Ishikawa (cell line): ENCODE results near the gene BAZ2B.
A peak's percentile ranks its signal among the peaks of the same experiment; 100 is the strongest.

Source experiments
- CEBPB ChIP-seq: IDR thresholded peaks from 2 replicates; pipeline ENCODE4 v1.6.1; 2012
- EGR1 ChIP-seq: IDR thresholded peaks from 2 replicates; pipeline ENCODE4 v1.6.1; 2012
- EP300 ChIP-seq: IDR thresholded peaks from 2 replicates; pipeline ENCODE4 v1.6.1; 2012; ENCODE audit warnings: borderline replicate concordance
- FOXM1 ChIP-seq: IDR thresholded peaks from 2 replicates; pipeline ENCODE4 v1.6.1; 2012; ENCODE audit warnings: low read depth, borderline replicate concordance
- MAX ChIP-seq: IDR thresholded peaks from 2 replicates; pipeline ENCODE4 v1.6.1; 2012
- NFIC ChIP-seq: IDR thresholded peaks from 2 replicates; pipeline ENCODE4 v1.6.1; 2012
- RAD21 ChIP-seq: IDR thresholded peaks from 2 replicates; pipeline ENCODE4 v1.6.1; 2012; ENCODE audit warnings: low read depth
- REST ChIP-seq: IDR thresholded peaks from 2 replicates; pipeline ENCODE4 v1.6.1; 2012; ENCODE audit warnings: low read depth, mild to moderate bottlenecking
- TAF1 ChIP-seq: IDR thresholded peaks from 2 replicates; pipeline ENCODE4 v1.6.1; 2012; ENCODE audit warnings: low read depth, mild to moderate bottlenecking
- TCF12 ChIP-seq: IDR thresholded peaks from 2 replicates; pipeline ENCODE4 v1.6.1; 2012; ENCODE audit warnings: low read depth
- TEAD4 ChIP-seq: IDR thresholded peaks from 2 replicates; pipeline ENCODE4 v1.6.1; 2012
- USF1 ChIP-seq: IDR thresholded peaks from 2 replicates; pipeline ENCODE4 v1.6.1; 2012
- YY1 ChIP-seq: IDR thresholded peaks from 2 replicates; pipeline ENCODE4 v1.6.1; 2012; ENCODE audit warnings: low read depth
- ZBTB7A ChIP-seq: IDR thresholded peaks from 2 replicates; pipeline ENCODE4 v1.6.1; 2012; ENCODE audit warnings: low read depth

BAZ2B gene

GRCh38 chr2:159521272-159521671 lies 95.1 kb downstream of the BAZ2B start:
- TF ChIP-seq ZBTB7A (no peak), REST (no peak), TAF1 (no peak), CEBPB (no peak), TEAD4 (no peak), USF1 (no peak), FOXM1 (no peak), TCF12 (no peak), EGR1 (no peak), NFIC (no peak)

- TF ChIP-seq YY1 (no peak), MAX (no peak), RAD21 (no peak), EP300 (no peak), ZBTB7A (no peak), EGR1 (no peak), CEBPB (peak; percentile 87), NFIC (no peak)
Measured at GRCh38 chr2:159518321-159519005, 97.9 kb downstream of the BAZ2B start.

GRCh38 chr2:159516241-159516758 lies 100.0 kb downstream of the BAZ2B start:
- 0 out of 2 replicates have a peak, but pooled peaks have one; percentile 0 for TF ChIP-seq FOXM1
- TF ChIP-seq CEBPB = no peak
- peak; percentile 88 for TF ChIP-seq USF1
- no peak for TF ChIP-seq REST
- TF ChIP-seq ZBTB7A = no peak
- peak; percentile 79 for TF ChIP-seq YY1
- peak; percentile 55 for TF ChIP-seq MAX
- peak; percentile 30; the same call in 1 of the 2 replicates for TF ChIP-seq RAD21

GRCh38 chr2:159515441-159515840 lies 100.9 kb downstream of the BAZ2B start:
- no peak for TF ChIP-seq RAD21
- no peak for TF ChIP-seq TCF12
- TF ChIP-seq EP300 = no peak
- no peak for TF ChIP-seq MAX

DNA sequence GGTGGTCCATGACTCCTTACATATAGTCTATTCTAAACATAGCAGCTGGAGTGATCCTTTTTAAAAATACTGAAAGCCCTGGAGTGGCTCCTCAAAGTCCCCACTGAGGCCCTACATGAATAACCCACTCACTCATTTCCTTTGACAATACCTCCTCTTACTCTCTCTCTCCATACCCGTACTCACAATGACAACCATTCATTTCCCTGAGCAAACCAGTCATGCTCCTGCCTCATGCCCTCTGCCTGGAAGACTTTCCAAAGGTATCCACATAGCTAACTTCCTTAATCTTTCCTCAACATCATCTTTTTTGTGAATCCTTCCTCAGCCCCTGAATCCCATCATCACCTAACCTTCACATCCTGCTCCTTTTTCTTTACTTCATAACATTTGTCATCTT lies 102.6 kb downstream of the BAZ2B start:
- TF ChIP-seq TAF1 = no peak

DNA sequence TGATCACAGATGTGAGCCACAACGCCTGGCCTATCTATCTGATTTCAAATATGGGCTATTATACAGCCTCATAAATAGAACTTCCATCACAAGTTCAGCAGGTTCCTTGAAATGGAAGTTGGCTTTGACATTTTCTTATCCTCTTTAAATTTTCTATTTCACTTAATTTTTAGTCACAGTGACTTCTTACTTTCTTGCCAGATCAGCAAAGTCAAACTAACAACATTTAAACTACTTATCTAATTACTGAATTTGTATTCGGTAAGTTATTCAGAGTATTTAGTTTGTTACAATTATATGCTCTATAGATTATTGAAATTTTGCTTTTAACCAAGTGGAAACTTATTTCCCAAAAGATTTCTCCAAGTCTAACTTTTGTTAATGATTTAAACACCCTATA lies 108.2 kb downstream of the BAZ2B start:
- TF ChIP-seq CEBPB (no peak), REST (no peak), EP300 (no peak), TCF12 (no peak)
